ENCODE data around the gene MGMT. TPM values are rescaled to one million over a fixed set of nuclear protein-coding genes. Genes with fewer than 3 reads are reported as not detected.

The MGMT gene
- total RNA-seq, 1 donor from 2014 or later: 25.9 TPM

DNA sequence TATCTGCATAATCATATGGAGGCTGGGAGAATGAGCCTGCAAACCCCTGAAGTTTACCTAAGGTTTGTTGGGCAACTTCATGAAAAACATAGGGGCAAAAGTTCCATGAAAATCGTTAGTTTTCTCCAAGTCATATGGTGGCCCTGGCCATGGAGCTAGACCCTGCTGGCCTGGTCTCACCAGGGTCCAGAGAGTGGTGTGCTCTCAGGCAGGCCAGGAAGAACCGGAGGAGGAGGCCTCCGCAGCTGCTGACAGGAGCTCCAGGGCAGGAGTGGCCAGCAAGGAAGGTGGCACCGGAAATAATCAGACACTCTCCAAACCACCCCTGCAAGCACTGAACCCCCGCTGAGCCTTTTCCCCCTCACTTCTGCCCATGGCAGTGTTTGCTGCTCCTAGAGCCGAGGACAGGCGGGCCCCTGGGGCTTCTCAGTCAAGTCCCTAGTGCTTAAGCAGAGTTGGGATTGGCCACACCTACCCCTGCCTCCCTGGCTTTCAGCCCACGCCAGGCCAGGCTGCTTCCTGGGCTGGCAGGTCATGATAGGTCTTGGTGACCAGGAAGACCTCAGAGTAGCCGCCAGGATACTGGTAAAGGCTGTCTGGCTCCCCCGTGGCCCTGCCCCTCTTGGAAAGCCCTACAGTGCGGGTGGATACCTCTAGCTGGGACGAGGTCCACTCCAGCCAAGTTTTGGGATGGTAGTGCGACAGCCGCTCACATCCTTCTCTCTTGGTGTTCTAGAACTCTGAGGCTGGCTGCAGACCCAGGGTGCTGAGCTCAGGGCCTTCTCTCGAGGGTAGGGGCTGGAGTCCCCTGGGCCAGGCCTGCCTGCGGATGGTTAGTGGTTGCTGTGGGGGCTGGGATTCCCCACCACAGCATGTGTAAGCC, 242.8 kb downstream of the MGMT start:
- peaks cover 7% of the 10 kb centered on the region for H3K36me3 Mint-ChIP-seq (ENCODE audit: low read depth, unreplicated experiment)
- no peaks in the 10 kb centered on the region for H3K9me3 Mint-ChIP-seq (ENCODE audit: unreplicated experiment)
- no peak for TF ChIP-seq CTCF (IDR thresholded peaks at IDR 0.05; ENCODE audit: unreplicated experiment)
- peaks cover 10% of the 10 kb centered on the region for H3K4me1 Mint-ChIP-seq (ENCODE audit: unreplicated experiment)
- DNase-seq (ENCODE audit: low spot score): no peak
- peaks cover 5% of the 10 kb centered on the region for H3K27me3 Mint-ChIP-seq (ENCODE audit: unreplicated experiment)
- H3K4me3 Mint-ChIP-seq (ENCODE audit: unreplicated experiment): no peak overlapping the region
- H3K27ac Mint-ChIP-seq (ENCODE audit: unreplicated experiment): no peak overlapping the region

DNA sequence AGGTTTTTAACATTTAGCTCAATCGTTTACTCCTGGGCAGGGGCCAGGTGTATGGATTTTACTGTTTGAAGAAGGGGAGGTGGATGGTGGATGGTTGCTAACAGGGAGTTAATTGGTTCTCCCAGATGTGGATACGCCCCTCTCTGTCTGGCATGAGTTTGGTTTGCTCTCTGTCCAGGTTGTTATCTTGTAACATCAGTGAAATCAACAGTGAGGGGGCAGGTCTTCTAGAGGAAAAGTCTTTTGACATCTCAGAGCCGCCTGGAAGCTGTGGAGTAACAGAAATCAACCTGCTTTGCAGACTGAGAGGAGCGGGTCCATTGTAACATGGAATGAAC, 243.4 kb downstream of the MGMT start:
- Mint-ChIP-seq H3K27me3 (ENCODE audit: unreplicated experiment) (peaks cover 5% of the 10 kb centered on the region), H3K27ac (ENCODE audit: unreplicated experiment) (no peak overlapping the region), H3K4me3 (ENCODE audit: unreplicated experiment) (no peak overlapping the region), H3K9me3 (ENCODE audit: unreplicated experiment) (no peaks in the 10 kb centered on the region), H3K4me1 (ENCODE audit: unreplicated experiment) (peaks cover 6% of the 10 kb centered on the region), H3K36me3 (ENCODE audit: low read depth, unreplicated experiment) (peaks cover 7% of the 10 kb centered on the region)
- no peak for DNase-seq (ENCODE audit: low spot score)
- no peak for TF ChIP-seq CTCF (IDR thresholded peaks at IDR 0.05; ENCODE audit: unreplicated experiment)

DNA sequence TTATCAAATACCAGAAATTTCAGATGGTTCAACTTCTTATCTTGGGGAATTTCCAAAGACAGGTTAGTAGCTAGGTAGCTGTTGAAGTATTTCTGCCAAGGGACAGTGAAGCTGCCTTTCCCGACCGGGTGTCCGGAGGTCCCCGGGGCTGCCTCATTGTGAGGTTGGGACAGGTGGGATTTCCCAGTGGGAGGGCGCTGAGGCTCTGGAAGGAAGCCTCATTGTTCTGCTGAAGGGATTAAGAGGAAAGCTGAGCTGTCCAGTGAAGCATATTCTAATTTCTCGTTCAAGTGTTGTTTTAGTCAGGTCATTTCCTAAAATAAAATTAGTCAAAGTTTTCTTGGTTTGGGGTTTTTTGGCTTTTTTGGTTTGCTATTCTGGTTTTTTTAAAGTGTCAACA, 244.2 kb downstream of the MGMT start:
- no peak overlapping the region for H3K27ac Mint-ChIP-seq (ENCODE audit: unreplicated experiment)
- DNase-seq (ENCODE audit: low spot score): no peak

GRCh38 chr10:129712000-129712399, 245.0 kb downstream of the MGMT start:
- Mint-ChIP-seq H3K4me3 (ENCODE audit: unreplicated experiment) (no peak overlapping the region), H3K27me3 (ENCODE audit: unreplicated experiment) (peaks cover 1% of the 10 kb centered on the region), H3K4me1 (ENCODE audit: unreplicated experiment) (peaks cover 11% of the 10 kb centered on the region), H3K9me3 (ENCODE audit: unreplicated experiment) (no peaks in the 10 kb centered on the region), H3K27ac (ENCODE audit: unreplicated experiment) (no peak overlapping the region), H3K36me3 (ENCODE audit: low read depth, unreplicated experiment) (peaks cover 7% of the 10 kb centered on the region)
- no peak for DNase-seq (ENCODE audit: low spot score)
- TF ChIP-seq CTCF (IDR thresholded peaks at IDR 0.05; ENCODE audit: unreplicated experiment): no peak

More for the DNA sequence above, 244.2 kb downstream of the MGMT start:
- peaks cover 9% of the 10 kb centered on the region for H3K4me1 Mint-ChIP-seq (ENCODE audit: unreplicated experiment)
- H3K36me3 Mint-ChIP-seq (ENCODE audit: low read depth, unreplicated experiment): peaks cover 7% of the 10 kb centered on the region
- H3K27me3 Mint-ChIP-seq (ENCODE audit: unreplicated experiment): peaks cover 5% of the 10 kb centered on the region
- TF ChIP-seq CTCF (IDR thresholded peaks at IDR 0.05; ENCODE audit: unreplicated experiment): no peak
- no peaks in the 10 kb centered on the region for H3K9me3 Mint-ChIP-seq (ENCODE audit: unreplicated experiment)
- no peak overlapping the region for H3K4me3 Mint-ChIP-seq (ENCODE audit: unreplicated experiment)

GRCh38 chr10:129713659-129714265, 246.7 kb downstream of the MGMT start:
- H3K4me1 Mint-ChIP-seq (ENCODE audit: unreplicated experiment): peaks cover 11% of the 10 kb centered on the region
- H3K36me3 Mint-ChIP-seq (ENCODE audit: low read depth, unreplicated experiment): no peaks in the 10 kb centered on the region
- no peaks in the 10 kb centered on the region for H3K9me3 Mint-ChIP-seq (ENCODE audit: unreplicated experiment)
- no peak overlapping the region for H3K27ac Mint-ChIP-seq (ENCODE audit: unreplicated experiment)
- no peak overlapping the region for H3K4me3 Mint-ChIP-seq (ENCODE audit: unreplicated experiment)
- TF ChIP-seq CTCF (IDR thresholded peaks at IDR 0.05; ENCODE audit: unreplicated experiment): no peak
- no peaks in the 10 kb centered on the region for H3K27me3 Mint-ChIP-seq (ENCODE audit: unreplicated experiment)
- no peak for DNase-seq (ENCODE audit: low spot score)
